GM19468 (cell line): ENCODE data around the gene MRPL3.

Experiments used
- ATAC-seq: cut with Tn5 transposase; IDR thresholded peaks from one replicate; pipeline ENCODE4 v1.9.1; 2021; ENCODE audit warnings: mild to moderate bottlenecking, moderate library complexity, moderate number of reproducible peaks; ENCODE audit not compliant: unreplicated experiment; ENCODE audit errors: extremely low read depth

Gene MRPL3

DNA sequence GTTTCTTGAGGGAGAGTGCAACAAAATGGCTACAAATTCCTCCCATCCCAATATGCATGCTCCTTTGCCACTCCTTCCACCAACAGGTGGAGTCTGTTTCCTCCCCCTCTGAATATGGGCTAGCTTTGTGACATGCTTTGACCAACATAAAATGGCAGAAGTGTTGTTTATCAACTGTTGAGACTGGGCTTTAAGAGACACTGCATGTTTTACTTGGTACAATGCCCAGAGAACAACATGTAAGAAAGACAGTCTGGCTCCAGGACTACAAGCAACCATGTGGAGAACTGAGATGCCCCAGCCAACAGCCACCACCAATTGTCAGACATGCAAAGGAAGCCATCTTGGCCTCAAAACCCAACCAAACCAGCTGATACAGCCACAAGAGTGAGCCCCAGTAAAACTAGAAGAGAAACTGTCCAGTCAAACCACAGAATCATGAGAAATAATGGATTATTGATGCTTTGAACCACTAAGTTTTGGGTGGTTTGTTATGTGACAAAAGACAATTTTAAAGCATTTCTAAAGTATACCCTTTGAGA lies 80.7 kb downstream of the MRPL3 start:
- ATAC-seq, result no peak

DNA sequence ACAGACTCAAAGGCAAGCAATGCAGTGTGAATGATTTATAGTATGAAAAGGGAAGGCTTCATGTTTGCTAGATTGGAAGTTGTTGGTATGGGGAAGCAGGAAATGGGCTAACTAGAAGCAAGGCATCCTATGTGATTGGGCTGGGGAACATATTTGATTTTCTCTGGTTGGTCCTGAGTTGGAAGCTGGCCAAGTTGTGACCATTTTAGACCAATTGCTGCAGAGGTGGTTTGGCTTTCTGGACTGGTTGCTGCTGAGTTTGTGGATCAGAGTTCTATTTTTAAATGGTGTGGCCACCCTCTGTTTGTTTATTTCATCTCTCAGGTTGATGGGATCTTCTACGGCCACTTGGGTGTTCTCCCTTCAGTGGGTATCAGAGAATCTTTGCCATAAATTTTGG lies 81.5 kb downstream of the MRPL3 start:
- ATAC-seq, result no peak

DNA sequence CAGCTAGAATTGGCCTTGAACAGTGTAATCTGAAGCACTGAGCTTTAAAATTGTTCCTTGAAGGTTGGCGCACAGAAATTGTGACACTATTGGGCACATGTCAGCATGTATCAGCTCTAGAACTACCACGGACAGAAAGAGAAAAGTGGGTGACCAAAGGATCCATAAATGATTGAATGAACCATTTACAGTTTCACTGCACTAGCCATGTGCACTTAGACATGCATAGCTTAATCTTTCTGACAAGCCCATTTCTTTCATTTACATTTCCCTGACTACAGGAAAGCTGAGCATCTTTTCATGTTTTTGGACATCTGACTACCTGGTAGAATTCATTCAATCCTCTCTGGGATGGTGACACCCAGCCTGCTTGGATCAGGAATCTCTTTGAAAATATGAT lies 85.0 kb downstream of the MRPL3 start:
- no peak for ATAC-seq
